GM19240 (cell line): Measurements from ENCODE around the gene OR2F2.

ENCODE experiments used
- DNase-seq: peaks from one replicate; pipeline ENCODE4 v3.0.0; 2011; ENCODE audit warnings: low spot score; ENCODE audit not compliant: insufficient read length

OR2F2 gene

GRCh38 chr7:143913945-143914615, 21.0 kb upstream of the OR2F2 start:
- DNase-seq: no peak

GRCh38 chr7:143914938-143915652, 19.9 kb upstream of the OR2F2 start:
- DNase-seq: no peak

GRCh38 chr7:143924851-143925250, 10.2 kb upstream of the OR2F2 start:
- DNase-seq: no peak

- no peak for DNase-seq
These were observed 5.7 kb upstream of the OR2F2 start for GRCh38 chr7:143929224-143929920.

GRCh38 chr7:143931739-143932138, 3.3 kb upstream of the OR2F2 start:
- DNase-seq: no peak

- no peak for DNase-seq
These were observed 1.3 kb downstream of the OR2F2 start for GRCh38 chr7:143936087-143937009.

- no peak for DNase-seq
These were observed 3.6 kb downstream of the OR2F2 start for GRCh38 chr7:143938379-143939243.

- DNase-seq: no peak
These were observed 10.4 kb downstream of the OR2F2 start for GRCh38 chr7:143945423-143945822.

GRCh38 chr7:143947111-143947510, 12.1 kb downstream of the OR2F2 start:
- no peak for DNase-seq

GRCh38 chr7:143948733-143949132, 13.7 kb downstream of the OR2F2 start:
- no peak for DNase-seq

- DNase-seq: no peak
These were observed 18.4 kb downstream of the OR2F2 start for GRCh38 chr7:143953421-143953820.

GRCh38 chr7:143954135-143954534, 19.1 kb downstream of the OR2F2 start:
- DNase-seq: no peak

GRCh38 chr7:143954544-143954943, 19.5 kb downstream of the OR2F2 start, which contains the start of gene OR2F1:
OR2F1 (plus strand) TSS chr7:143954844; CDS start chr7:143959971, 5,127 bp downstream.
- no peak for DNase-seq

- no peak for DNase-seq
These were observed 23.7 kb downstream of the OR2F2 start for GRCh38 chr7:143958781-143959180.

- no peak for DNase-seq
These were observed 26.0 kb downstream of the OR2F2 start for GRCh38 chr7:143960813-143961610.

- DNase-seq: no peak
These were observed 30.2 kb downstream of the OR2F2 start for GRCh38 chr7:143965280-143965679.

GRCh38 chr7:143967398-143967797, 32.4 kb downstream of the OR2F2 start:
- no peak for DNase-seq

- DNase-seq: no peak
These were observed 38.9 kb downstream of the OR2F2 start for GRCh38 chr7:143973870-143974416.

- no peak for DNase-seq
These were observed 39.4 kb downstream of the OR2F2 start for GRCh38 chr7:143974459-143974858.
